GM12865 (cell line): ENCODE data around the gene ONECUT1.
"Not testable (repeated sequence)": the region's sequence is repeated elsewhere in the genome, so short reads cannot be mapped to it uniquely, and the experiment has no call there.

Experiments used
- DNase-seq: peaks from one replicate; pipeline ENCODE4 v3.0.0; 2010; ENCODE audit warnings: low read depth
- H3K4me3 ChIP-seq: 2 replicates; pipeline ENCODE4 v1.5.1; 2011; ENCODE audit warnings: mild to moderate bottlenecking, low read depth, low read length, control low read depth
- CTCF ChIP-seq: IDR thresholded peaks from 2 replicates; pipeline ENCODE4 v1.5.1; 2011; ENCODE audit warnings: low read length, control low read depth, low read depth, inconsistent platforms; ENCODE audit not compliant: insufficient read depth; ENCODE audit errors: missing control alignments

ONECUT1 gene

GRCh38 chr15:52790169-52790708, at the start of gene ONECUT1:
TSS of gene ONECUT1 (minus strand) at chr15:52790336. CDS start at chr15:52789884, 452 bp downstream.
- DNase-seq: peak; percentile 65
- peak within 1 kb of the TSS; percentile 44 for H3K4me3 ChIP-seq
- no peak for TF ChIP-seq CTCF

- TF ChIP-seq CTCF: no peak
- no peak overlapping the region for H3K4me3 ChIP-seq
- no peak for DNase-seq
Measured at GRCh38 chr15:52834379-52834778, 44.2 kb upstream of the ONECUT1 start.

GRCh38 chr15:52824169-52824942, 34.2 kb upstream of the ONECUT1 start:
- not testable (repeated sequence) for DNase-seq, H3K4me3 ChIP-seq

- no peak for TF ChIP-seq CTCF
- DNase-seq: no peak
- H3K4me3 ChIP-seq: no peak overlapping the region
Measured at GRCh38 chr15:52822475-52822874, 32.3 kb upstream of the ONECUT1 start.

- H3K4me3 ChIP-seq: no peak overlapping the region
- DNase-seq: no peak
Measured at GRCh38 chr15:52819253-52819652, 29.1 kb upstream of the ONECUT1 start.

GRCh38 chr15:52815899-52816298, 25.8 kb upstream of the ONECUT1 start:
- H3K4me3 ChIP-seq, DNase-seq: not testable (repeated sequence)

More at GRCh38 chr15:52819253-52819652, 29.1 kb upstream of the ONECUT1 start:
- TF ChIP-seq CTCF: no peak

GRCh38 chr15:52808996-52809395, 18.9 kb upstream of the ONECUT1 start:
- no peak for TF ChIP-seq CTCF
- H3K4me3 ChIP-seq: no peak overlapping the region
- no peak for DNase-seq

- TF ChIP-seq CTCF: no peak
- DNase-seq: no peak
- no peak overlapping the region for H3K4me3 ChIP-seq
Measured at GRCh38 chr15:52808441-52808840, 18.3 kb upstream of the ONECUT1 start.
